Mesenchymal stem cell (in vitro differentiated cells and primary cell): ENCODE results near the gene ARMC2.
"Not testable (repeated sequence)": the region's sequence is repeated elsewhere in the genome, so short reads cannot be mapped to it uniquely, and the experiment has no call there.

Experiments used
- DNase-seq: peaks from one replicate; pipeline ENCODE4 v3.0.0-alpha.2; 2013
- H2AFZ ChIP-seq: one replicate; pipeline ENCODE4 v1.6.1; 2013; ENCODE audit warnings: low read depth, mild to moderate bottlenecking, control low read depth, inconsistent platforms, low read length, moderate library complexity
- H2AK5ac ChIP-seq: 2 replicates; pipeline ENCODE4 v1.6.1; 2013; ENCODE audit warnings: low read length, moderate library complexity, mild to moderate bottlenecking, inconsistent platforms; ENCODE audit not compliant: severe bottlenecking
- H2BK120ac ChIP-seq: one replicate; pipeline ENCODE4 v1.6.1; 2013; ENCODE audit warnings: low read depth, mild to moderate bottlenecking, inconsistent platforms, low read length, moderate library complexity
- H2BK12ac ChIP-seq, 2 experiments: one replicate each; pipeline ENCODE4 v1.6.1; 2013; ENCODE audit warnings: inconsistent platforms in 2 of 2, low read length in 2 of 2, mild to moderate bottlenecking in 2 of 2, moderate library complexity in 2 of 2, control low read depth in 1 of 2
- H2BK15ac ChIP-seq: one replicate; pipeline ENCODE4 v1.6.1; 2013; ENCODE audit warnings: mild to moderate bottlenecking, low read depth, inconsistent platforms; ENCODE audit not compliant: poor library complexity, severe bottlenecking
- H2BK5ac ChIP-seq: 2 replicates; pipeline ENCODE4 v1.6.1; 2013; ENCODE audit warnings: low read depth, mild to moderate bottlenecking, low read length, control low read depth, inconsistent platforms; ENCODE audit not compliant: poor library complexity, severe bottlenecking
- H3K14ac ChIP-seq, 2 experiments: one replicate each; pipeline ENCODE4 v1.6.1; 2013; ENCODE audit warnings: inconsistent platforms in 2 of 2, low read length in 2 of 2, control low read depth in 1 of 2, mild to moderate bottlenecking in 1 of 2, moderate library complexity in 1 of 2
- H3K18ac ChIP-seq, 2 experiments: one replicate each; pipeline ENCODE4 v1.6.1; 2013; ENCODE audit warnings: inconsistent platforms in 2 of 2, low read length in 2 of 2, control low read depth in 1 of 2, low read depth in 1 of 2, mild to moderate bottlenecking in 1 of 2
- H3K23ac ChIP-seq, 2 experiments: one replicate each; pipeline ENCODE4 v1.6.1; 2013; ENCODE audit warnings: inconsistent platforms in 2 of 2, low read length in 2 of 2, mild to moderate bottlenecking in 2 of 2, moderate library complexity in 2 of 2, control low read depth in 1 of 2
- H3K27ac ChIP-seq: 2 replicates; pipeline ENCODE4 v1.5.1; 2013; ENCODE audit warnings: mild to moderate bottlenecking, moderate library complexity, low read length, control low read depth, inconsistent platforms; ENCODE audit not compliant: poor library complexity, severe bottlenecking
- H3K27me3 ChIP-seq, 2 experiments: 2 replicates each; pipeline versions ENCODE4 v1.6.1 to v1.7.0; 2013; ENCODE audit warnings: low read length in 2 of 2, mild to moderate bottlenecking in 2 of 2, moderate library complexity in 2 of 2, control low read depth in 1 of 2, inconsistent platforms in 1 of 2; ENCODE audit not compliant: control insufficient read depth in 1 of 2, insufficient read depth in 1 of 2
- H3K36me3 ChIP-seq, 2 experiments: 2 replicates each; pipeline versions ENCODE4 v1.6.1 to v1.7.0; 2013; ENCODE audit warnings: low read length in 2 of 2, control low read depth in 1 of 2, inconsistent platforms in 1 of 2, low read depth in 1 of 2, mild to moderate bottlenecking in 1 of 2; ENCODE audit not compliant: insufficient read depth in 2 of 2, control insufficient read depth in 1 of 2
- H3K4ac ChIP-seq, 2 experiments: one replicate each; pipeline ENCODE4 v1.6.1; 2013; ENCODE audit warnings: inconsistent platforms in 2 of 2, low read length in 2 of 2, mild to moderate bottlenecking in 2 of 2, moderate library complexity in 2 of 2, control low read depth in 1 of 2, low read depth in 1 of 2
- H3K4me1 ChIP-seq: 2 replicates; pipeline ENCODE4 v1.6.1; 2013; ENCODE audit warnings: low read depth, low read length, control low read depth; ENCODE audit not compliant: control insufficient read depth, insufficient read depth
- H3K4me2 ChIP-seq: 2 replicates; pipeline ENCODE4 v1.6.1; 2013; ENCODE audit warnings: low read length, mild to moderate bottlenecking, inconsistent platforms; ENCODE audit not compliant: poor library complexity, severe bottlenecking
- H3K4me3 ChIP-seq, 2 experiments: 2 replicates each; pipeline versions ENCODE4 v1.5.1 to v1.7.0; 2013; ENCODE audit warnings: low read length in 2 of 2, mild to moderate bottlenecking in 2 of 2, control low read depth in 1 of 2, low read depth in 1 of 2; ENCODE audit not compliant: insufficient read depth in 1 of 2
- H3K79me1 ChIP-seq: replicated peaks from 2 replicates; pipeline ENCODE4 v1.6.1; 2013; ENCODE audit warnings: mild to moderate bottlenecking, control low read depth, low read length, inconsistent platforms; ENCODE audit not compliant: poor library complexity, severe bottlenecking
- H3K9ac ChIP-seq: 2 replicates; pipeline ENCODE4 v1.7.0; 2013; ENCODE audit warnings: mild to moderate bottlenecking, low read length, moderate library complexity
- H3K9me3 ChIP-seq: 2 replicates; pipeline ENCODE4 v1.7.0; 2013; ENCODE audit warnings: mild to moderate bottlenecking, low read length; ENCODE audit not compliant: control insufficient read depth
- H4K8ac ChIP-seq: one replicate; pipeline ENCODE4 v1.6.1; 2013; ENCODE audit warnings: inconsistent platforms, mild to moderate bottlenecking, low read length, moderate library complexity
- H4K91ac ChIP-seq: one replicate; pipeline ENCODE4 v1.6.1; 2013; ENCODE audit warnings: mild to moderate bottlenecking, low read length, inconsistent platforms
- WGBS: methylation state at CpG from one replicate; pipeline ENCODE4 v1.1.7; 2013; ENCODE audit warnings: mixed read lengths; 5-methylcytosine and 5-hydroxymethylcytosine counted together

ARMC2 gene

GRCh38 chr6:108927927-108928326 is 79.7 kb downstream of the ARMC2 start:
- Histone ChIP-seq H2AK5ac (no peak overlapping the region), H3K18ac (no peak overlapping the region), H3K27me3 (no peaks in the 10 kb centered on the region), H2BK120ac (no peak overlapping the region), H3K4me2 (no peak overlapping the region), H2AFZ (no peak overlapping the region), H3K4me3 (no peak overlapping the region), H3K4me1 (no peaks in the 10 kb centered on the region), H4K8ac (no peak overlapping the region), H3K9me3 (no peaks in the 10 kb centered on the region), H3K79me1 (no peaks in the 10 kb centered on the region), H2BK15ac (no peak overlapping the region), H2BK12ac (no peak overlapping the region), H3K23ac (no peak overlapping the region), H3K36me3 (no peaks in the 10 kb centered on the region), H3K27ac (no peak overlapping the region), H3K4ac (no peak overlapping the region), H4K91ac (no peak overlapping the region), H2BK5ac (no peak overlapping the region), H3K14ac (no peak overlapping the region), H3K9ac (no peak overlapping the region)
- DNase-seq, result no peak
- WGBS, result 98% methylated on average over 5 of the region's 5 CpGs

GRCh38 chr6:108928650-108929049 is 80.4 kb downstream of the ARMC2 start:
- no peak overlapping the region for H2BK15ac ChIP-seq
- H3K27ac ChIP-seq, result no peak overlapping the region
- no peaks in the 10 kb centered on the region for H3K79me1 ChIP-seq
- 92% methylated on average over 4 of the region's 4 CpGs for WGBS
- no peaks in the 10 kb centered on the region for H3K9me3 ChIP-seq
- H3K23ac ChIP-seq, result no peak overlapping the region
- no peak overlapping the region for H2BK120ac ChIP-seq
- no peak overlapping the region for H3K4ac ChIP-seq
- no peak overlapping the region for H4K91ac ChIP-seq
- no peaks in the 10 kb centered on the region for H3K4me1 ChIP-seq
- H3K9ac ChIP-seq, result no peak overlapping the region
- no peak overlapping the region for H3K4me2 ChIP-seq
- no peaks in the 10 kb centered on the region for H3K27me3 ChIP-seq
- H4K8ac ChIP-seq, result no peak overlapping the region
- H3K18ac ChIP-seq, result no peak overlapping the region
- no peaks in the 10 kb centered on the region for H3K36me3 ChIP-seq
- no peak overlapping the region for H3K4me3 ChIP-seq
- no peak overlapping the region for H2BK5ac ChIP-seq
- DNase-seq, result no peak
- H2BK12ac ChIP-seq, result no peak overlapping the region
- H2AK5ac ChIP-seq, result no peak overlapping the region
- no peak overlapping the region for H2AFZ ChIP-seq
- H3K14ac ChIP-seq, result no peak overlapping the region

DNA sequence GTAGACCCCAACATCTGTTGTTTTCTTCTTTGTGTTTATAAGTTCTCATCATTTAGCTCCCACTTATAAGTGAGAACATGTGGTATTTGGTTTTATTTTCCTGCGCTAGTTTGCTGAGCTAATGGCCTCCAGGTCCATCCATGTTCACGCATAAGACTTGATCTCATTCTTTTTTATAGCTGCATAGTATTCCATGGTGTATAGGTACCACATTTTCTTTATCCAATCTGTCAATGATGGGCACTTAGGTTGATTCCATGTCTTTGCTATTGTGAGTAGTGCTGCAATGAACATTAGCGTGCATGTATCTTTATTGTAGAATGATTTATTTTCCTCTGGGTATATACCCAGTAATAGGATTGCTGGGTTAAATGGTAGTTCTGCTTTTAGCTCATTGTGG is 82.9 kb downstream of the ARMC2 start:
- not testable (repeated sequence) for H3K36me3 ChIP-seq, H3K9ac ChIP-seq, H2BK5ac ChIP-seq, H3K79me1 ChIP-seq, H3K14ac ChIP-seq, H3K23ac ChIP-seq, H4K8ac ChIP-seq, H2BK12ac ChIP-seq, H4K91ac ChIP-seq, H3K4me3 ChIP-seq, DNase-seq, H2AFZ ChIP-seq, H3K18ac ChIP-seq, H3K4me2 ChIP-seq, H2BK120ac ChIP-seq, H3K4me1 ChIP-seq, H3K4ac ChIP-seq, H2BK15ac ChIP-seq, H3K27me3 ChIP-seq, H3K27ac ChIP-seq, H2AK5ac ChIP-seq, H3K9me3 ChIP-seq
- 100% methylated on average over 1 of the region's 3 CpGs for WGBS

- H3K4me3 ChIP-seq, result no peak overlapping the region
- no peak overlapping the region for H3K4ac ChIP-seq
- H2AK5ac ChIP-seq, result no peak overlapping the region
- H3K18ac ChIP-seq, result no peak overlapping the region
- H3K9ac ChIP-seq, result no peak overlapping the region
- no peak overlapping the region for H2BK15ac ChIP-seq
- no peak overlapping the region for H2BK120ac ChIP-seq
- H4K91ac ChIP-seq, result no peak overlapping the region
- no peak overlapping the region for H3K23ac ChIP-seq
- H3K9me3 ChIP-seq, result no peaks in the 10 kb centered on the region
- no peak overlapping the region for H4K8ac ChIP-seq
- no peaks in the 10 kb centered on the region for H3K4me1 ChIP-seq
- H3K79me1 ChIP-seq, result no peaks in the 10 kb centered on the region
- no peak overlapping the region for H3K4me2 ChIP-seq
- no peak overlapping the region for H3K14ac ChIP-seq
- H2BK12ac ChIP-seq, result no peak overlapping the region
- H3K36me3 ChIP-seq, result no peaks in the 10 kb centered on the region
- DNase-seq, result no peak
- no peaks in the 10 kb centered on the region for H3K27me3 ChIP-seq
- H2AFZ ChIP-seq, result no peak overlapping the region
- WGBS, result 100% methylated on average over 1 of the region's 1 CpG
- H2BK5ac ChIP-seq, result no peak overlapping the region
- no peak overlapping the region for H3K27ac ChIP-seq
These were observed 88.9 kb downstream of the ARMC2 start for GRCh38 chr6:108937170-108937569.
